Activated CD8-positive, alpha-beta T cell treated with anti-CD3 and anti-CD28 coated beads for 36 hours (primary cell): ENCODE results near the gene ANKRD44. TPM values are rescaled to one million over a fixed set of nuclear protein-coding genes. Genes with fewer than 3 reads are reported as not detected.
A peak's percentile ranks its signal among the peaks of the same experiment; 100 is the strongest.

Experiments used
- ATAC-seq: fragments of 200-7000 bp; cut with Tn5 transposase; one replicate; pipeline ENCODE4 v1.10.0; 2021; ENCODE audit warnings: mild to moderate bottlenecking, moderate library complexity
- CTCF ChIA-PET: fragments of 350-600 bp; sonication (Branson Sonifier 250); formaldehyde crosslinking; loops from one replicate; lab custom pipeline; 2021; ENCODE audit warnings: antibody characterized with exemption; lab: Charles Lee
- POLR2A ChIA-PET: fragments of 350-600 bp; sonication (Branson Sonifier 250); formaldehyde crosslinking; loops from one replicate; lab custom pipeline; 2021; ENCODE audit warnings: antibody characterized with exemption; lab: Charles Lee
- DNase-seq: peaks from one replicate; pipeline ENCODE4 v3.0.0-alpha.2; 2020
- H3K27ac Mint-ChIP-seq: one replicate; pipeline ENCODE4 v1.8.0; 2021; ENCODE audit warnings: mild to moderate bottlenecking, mixed read lengths
- H3K27me3 Mint-ChIP-seq: one replicate; pipeline ENCODE4 v1.8.0; 2021; ENCODE audit warnings: mixed read lengths
- H3K36me3 Mint-ChIP-seq: one replicate; pipeline ENCODE4 v1.8.0; 2021; ENCODE audit warnings: low read depth, mixed read lengths
- H3K4me1 Mint-ChIP-seq: one replicate; pipeline ENCODE4 v1.8.0; 2021; ENCODE audit warnings: low read depth, mixed read lengths
- H3K4me3 Mint-ChIP-seq: one replicate; pipeline ENCODE4 v1.8.0; 2021; ENCODE audit warnings: mild to moderate bottlenecking, moderate library complexity, mixed read lengths
- H3K9me3 Mint-ChIP-seq: one replicate; pipeline ENCODE4 v1.8.0; 2021; ENCODE audit warnings: mixed read lengths
- CTCF ChIP-seq: fragments of 200-600 bp; IDR thresholded peaks from one replicate; pipeline ENCODE4 v1.8.0; 2022; ENCODE audit warnings: antibody characterized with exemption, mild to moderate bottlenecking
- intact Hi-C: fragments of 100-400 bp; cut with micrococcal nuclease; formaldehyde crosslinking; loops from one replicate; pipeline ENCODE4 v1.10.0; 2022
- total RNA-seq, 2 experiments: library from RNA; stranded (reverse); gene quantifications; one replicate each; pipeline ENCODE4 v1.2.3, GENCODE V29; 2021

ANKRD44 gene
- total RNA-seq, 2 experiments from 2014 or later = 131 to 132 TPM

- CTCF ChIA-PET = no interaction called here
- DNase-seq (no peak), ATAC-seq (no peak)
- H3K4me1 Mint-ChIP-seq = peaks cover 5% of the 10 kb centered on the region
- H3K27ac Mint-ChIP-seq = peak overlapping the region; percentile 45
- POLR2A ChIA-PET = no interaction called here
- no peak for TF ChIP-seq CTCF
- H3K36me3 Mint-ChIP-seq = peaks cover 31% of the 10 kb centered on the region
- intact Hi-C loops = no loop called here
- no peaks in the 10 kb centered on the region for H3K27me3 Mint-ChIP-seq
- no peak overlapping the region for H3K4me3 Mint-ChIP-seq
- H3K9me3 Mint-ChIP-seq = no peaks in the 10 kb centered on the region
Measured at GRCh38 chr2:197103363-197103762, 207.2 kb downstream of the ANKRD44 start.

GRCh38 chr2:197102231-197102630, 208.3 kb downstream of the ANKRD44 start:
- TF ChIP-seq CTCF = no peak
- peaks cover 40% of the 10 kb centered on the region for H3K36me3 Mint-ChIP-seq
- ATAC-seq (no peak), DNase-seq (no peak)
- H3K4me3 Mint-ChIP-seq = no peak overlapping the region
- peak overlapping the region; percentile 29 for H3K27ac Mint-ChIP-seq
- CTCF ChIA-PET = interaction anchor here (1.3 kb wide), 1 partner anchor 11 kb away, joined by 7 read pairs; no protein-coding TSS in a partner anchor
- POLR2A ChIA-PET = no interaction called here
- intact Hi-C loops = no loop called here
- no peaks in the 10 kb centered on the region for H3K9me3 Mint-ChIP-seq
- H3K4me1 Mint-ChIP-seq = peaks cover 12% of the 10 kb centered on the region
- no peaks in the 10 kb centered on the region for H3K27me3 Mint-ChIP-seq

- H3K36me3 Mint-ChIP-seq = peaks cover 40% of the 10 kb centered on the region
- intact Hi-C loops = no loop called here
- H3K27me3 Mint-ChIP-seq = no peaks in the 10 kb centered on the region
- ChIA-PET CTCF (no interaction called here), POLR2A (no interaction called here)
- no peak overlapping the region for H3K4me3 Mint-ChIP-seq
- ATAC-seq (no peak), DNase-seq (no peak)
- H3K9me3 Mint-ChIP-seq = no peaks in the 10 kb centered on the region
- no peak overlapping the region for H3K27ac Mint-ChIP-seq
- H3K4me1 Mint-ChIP-seq = peaks cover 12% of the 10 kb centered on the region
- no peak for TF ChIP-seq CTCF
Measured at GRCh38 chr2:197101519-197101918, 209.1 kb downstream of the ANKRD44 start.

- ChIA-PET POLR2A (interaction anchor here (0.6 to 0.9 kb wide), 2 partner anchors 9 to 24 kb away, joined by 3 to 4 read pairs; no protein-coding TSS in a partner anchor), CTCF (interaction anchor here (0.6 to 3.3 kb wide), 6 partner anchors 8 to 347 kb away, joined by 3 to 21 read pairs (median 4); no protein-coding TSS in a partner anchor)
- Mint-ChIP-seq H3K27me3 (no peaks in the 10 kb centered on the region), H3K4me3 (no peak overlapping the region), H3K4me1 (peaks cover 11% of the 10 kb centered on the region), H3K36me3 (peaks cover 35% of the 10 kb centered on the region), H3K27ac (peak overlapping the region; percentile 6), H3K9me3 (no peaks in the 10 kb centered on the region)
- ATAC-seq (no peak), DNase-seq (no peak)
- no peak for TF ChIP-seq CTCF
- intact Hi-C loops = no loop called here
Measured at GRCh38 chr2:197097578-197098366, 212.8 kb downstream of the ANKRD44 start.

DNA sequence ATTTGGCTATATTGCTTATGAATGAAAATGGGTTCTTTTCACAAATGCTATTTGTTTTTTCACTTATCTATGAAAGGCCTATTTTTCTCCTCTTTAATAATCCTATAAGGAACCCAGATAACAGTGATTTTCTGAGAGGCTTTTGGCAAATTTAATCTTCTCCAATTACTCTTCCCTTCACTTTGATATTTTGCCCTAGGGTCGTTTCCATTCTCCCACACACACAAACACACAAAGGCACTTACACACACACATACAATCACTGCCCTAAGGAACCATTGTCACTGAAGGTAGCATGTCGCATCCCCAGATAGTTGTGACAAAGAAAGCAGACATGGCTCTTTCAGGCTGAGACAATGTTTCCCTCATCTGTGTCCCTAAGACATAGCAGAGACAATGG, 213.9 kb downstream of the ANKRD44 start:
- Mint-ChIP-seq H3K9me3 (no peaks in the 10 kb centered on the region), H3K4me1 (peaks cover 7% of the 10 kb centered on the region), H3K4me3 (no peak overlapping the region), H3K27me3 (no peaks in the 10 kb centered on the region), H3K27ac (no peak overlapping the region), H3K36me3 (peaks cover 33% of the 10 kb centered on the region)
- intact Hi-C loops = no loop called here
- DNase-seq (no peak), ATAC-seq (no peak)
- CTCF ChIA-PET = interaction anchor here (3.3 kb wide), 1 partner anchor 17 kb away, joined by 21 read pairs; no protein-coding TSS in a partner anchor
- POLR2A ChIA-PET = no interaction called here
- no peak for TF ChIP-seq CTCF
